ENCODE results near the gene CCND3.
A peak's percentile ranks its signal among the peaks of the same experiment; 100 is the strongest.

CCND3 gene

DNA sequence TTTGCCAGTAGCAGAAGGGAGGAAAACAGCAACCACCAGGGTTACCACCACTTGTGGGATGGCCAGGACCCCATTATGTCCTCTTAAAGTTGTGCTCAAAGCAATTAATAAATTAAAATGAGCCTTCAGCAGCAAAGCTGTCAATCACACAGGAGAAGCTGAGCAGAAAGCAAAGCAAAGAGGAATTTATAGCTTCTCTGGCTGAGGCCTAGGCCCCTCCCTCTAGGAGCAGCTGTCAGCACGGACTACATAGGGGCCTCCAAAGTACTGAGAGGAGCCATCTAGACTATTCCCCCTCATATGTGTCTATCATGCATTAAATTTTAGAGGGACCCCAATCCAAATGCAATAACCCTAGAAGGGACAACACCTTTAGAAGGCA, 6.4 kb downstream of the CCND3 start:
- H4K20me1 ChIP-seq (ENCODE audit: insufficient read depth, low read length) = no peaks in the 10 kb centered on the region
- H3K27me3 ChIP-seq (replicated peaks; ENCODE audit: insufficient read depth, low read length) = no peaks in the 10 kb centered on the region
- H3K36me3 ChIP-seq (replicated peaks; ENCODE audit: insufficient read depth, low read length) = peaks cover 19% of the 10 kb centered on the region; the same call in 1 of the 2 replicates
- TF ChIP-seq EZH2 (optimal IDR thresholded peaks at IDR 0.05; ENCODE audit: low read depth, low read length) (no peak), EZH2phosphoT487 (IDR thresholded peaks at IDR 0.05; ENCODE audit: low read length) (no peak)
- TF ChIP-seq, protein P1, sequence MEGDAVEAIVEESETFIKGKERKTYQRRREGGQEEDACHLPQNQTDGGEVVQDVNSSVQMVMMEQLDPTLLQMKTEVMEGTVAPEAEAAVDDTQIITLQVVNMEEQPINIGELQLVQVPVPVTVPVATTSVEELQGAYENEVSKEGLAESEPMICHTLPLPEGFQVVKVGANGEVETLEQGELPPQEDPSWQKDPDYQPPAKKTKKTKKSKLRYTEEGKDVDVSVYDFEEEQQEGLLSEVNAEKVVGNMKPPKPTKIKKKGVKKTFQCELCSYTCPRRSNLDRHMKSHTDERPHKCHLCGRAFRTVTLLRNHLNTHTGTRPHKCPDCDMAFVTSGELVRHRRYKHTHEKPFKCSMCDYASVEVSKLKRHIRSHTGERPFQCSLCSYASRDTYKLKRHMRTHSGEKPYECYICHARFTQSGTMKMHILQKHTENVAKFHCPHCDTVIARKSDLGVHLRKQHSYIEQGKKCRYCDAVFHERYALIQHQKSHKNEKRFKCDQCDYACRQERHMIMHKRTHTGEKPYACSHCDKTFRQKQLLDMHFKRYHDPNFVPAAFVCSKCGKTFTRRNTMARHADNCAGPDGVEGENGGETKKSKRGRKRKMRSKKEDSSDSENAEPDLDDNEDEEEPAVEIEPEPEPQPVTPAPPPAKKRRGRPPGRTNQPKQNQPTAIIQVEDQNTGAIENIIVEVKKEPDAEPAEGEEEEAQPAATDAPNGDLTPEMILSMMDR (IDR thresholded peaks at IDR 0.05; ENCODE audit: low read length) = no peak
- H3K79me2 ChIP-seq (ENCODE audit: low read length) = peaks cover 50% of the 10 kb centered on the region
- no peak overlapping the region for H3K9ac ChIP-seq (ENCODE audit: low read length)
- peaks cover 27% of the 10 kb centered on the region for H3K4me1 ChIP-seq (ENCODE audit: low read length)
- H3K4me3 ChIP-seq (ENCODE audit: low read length) = no peak overlapping the region
- no peaks in the 10 kb centered on the region for H3K9me2 ChIP-seq (replicated peaks; ENCODE audit: insufficient read depth, low read length)
- no peak for DNase-seq
- H2AFZ ChIP-seq (ENCODE audit: low read length) = no peak overlapping the region
- peaks cover 24% of the 10 kb centered on the region for H3F3A ChIP-seq (ENCODE audit: insufficient read depth, low read length)
- H3K9me3 ChIP-seq (replicated peaks; ENCODE audit: insufficient read depth, low read length) = no peaks in the 10 kb centered on the region
- 0 out of 2 replicates have a peak overlapping the region, but pooled peaks have one; percentile 36 for H3K4me2 ChIP-seq (ENCODE audit: low read depth, low read length)
- no peak overlapping the region for H3K27ac ChIP-seq (ENCODE audit: low read length)

DNA sequence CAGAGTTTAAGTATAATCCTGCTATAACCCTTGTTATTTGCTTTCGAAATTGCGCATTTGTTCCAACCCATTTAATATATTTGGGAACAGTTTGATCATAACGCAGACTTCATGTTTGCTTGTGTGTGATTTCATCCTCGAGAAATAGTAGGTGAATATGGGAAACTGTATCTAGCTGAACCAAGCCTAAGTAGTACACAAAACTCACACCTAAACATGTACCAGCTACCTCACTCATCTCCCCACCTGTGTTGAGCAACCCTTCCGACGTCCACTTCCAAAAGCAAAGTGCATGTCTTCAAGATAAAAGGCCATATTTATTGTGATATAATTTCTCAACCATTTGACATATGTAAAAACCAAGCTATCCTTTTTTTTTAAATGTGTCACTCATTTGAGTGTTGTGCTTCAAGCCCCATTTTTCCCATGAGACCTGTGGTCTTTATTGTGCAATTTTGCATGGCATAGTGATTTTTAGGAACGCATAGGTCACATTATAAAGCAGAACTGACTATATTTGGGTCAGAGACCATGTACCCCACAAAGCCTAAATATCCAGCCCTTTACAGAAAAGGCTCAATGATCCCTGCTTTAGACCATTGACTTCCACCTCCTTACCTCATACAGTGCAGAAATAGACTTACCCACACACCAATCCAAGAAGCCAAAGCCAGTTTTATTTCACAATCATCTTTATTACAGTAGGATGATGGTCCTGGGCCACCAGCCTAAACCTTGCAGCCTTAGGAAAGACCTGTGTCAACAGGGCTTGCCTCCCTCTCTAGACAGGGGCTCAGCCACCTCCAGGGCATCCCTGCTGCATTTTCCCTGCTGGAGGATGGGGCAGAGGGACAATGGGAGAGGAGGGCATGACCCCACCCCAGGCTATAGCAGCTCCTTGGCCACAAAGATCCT, 7.1 kb downstream of the CCND3 start:
- Histone ChIP-seq H2AFZ (ENCODE audit: low read length) (no peak overlapping the region), H3K27ac (ENCODE audit: low read length) (no peak overlapping the region), H3K9me2 (replicated peaks; ENCODE audit: insufficient read depth, low read length) (no peaks in the 10 kb centered on the region), H3K9me3 (replicated peaks; ENCODE audit: insufficient read depth, low read length) (no peaks in the 10 kb centered on the region), H3K9ac (ENCODE audit: low read length) (no peak overlapping the region), H3K79me2 (ENCODE audit: low read length) (peaks cover 48% of the 10 kb centered on the region), H3K4me1 (ENCODE audit: low read length) (peaks cover 22% of the 10 kb centered on the region), H3K27me3 (replicated peaks; ENCODE audit: insufficient read depth, low read length) (no peaks in the 10 kb centered on the region), H3K36me3 (replicated peaks; ENCODE audit: insufficient read depth, low read length) (peaks cover 20% of the 10 kb centered on the region), H3F3A (ENCODE audit: insufficient read depth, low read length) (peaks cover 24% of the 10 kb centered on the region), H4K20me1 (ENCODE audit: insufficient read depth, low read length) (no peaks in the 10 kb centered on the region), H3K4me2 (ENCODE audit: low read depth, low read length) (no peak overlapping the region), H3K4me3 (ENCODE audit: low read length) (no peak overlapping the region)
- no peak for DNase-seq
- TF ChIP-seq EZH2phosphoT487 (IDR thresholded peaks at IDR 0.05; ENCODE audit: low read length) (no peak), EZH2 (optimal IDR thresholded peaks at IDR 0.05; ENCODE audit: low read depth, low read length) (no peak)
- TF ChIP-seq, protein P1 (IDR thresholded peaks at IDR 0.05; ENCODE audit: low read length) = no peak

DNA sequence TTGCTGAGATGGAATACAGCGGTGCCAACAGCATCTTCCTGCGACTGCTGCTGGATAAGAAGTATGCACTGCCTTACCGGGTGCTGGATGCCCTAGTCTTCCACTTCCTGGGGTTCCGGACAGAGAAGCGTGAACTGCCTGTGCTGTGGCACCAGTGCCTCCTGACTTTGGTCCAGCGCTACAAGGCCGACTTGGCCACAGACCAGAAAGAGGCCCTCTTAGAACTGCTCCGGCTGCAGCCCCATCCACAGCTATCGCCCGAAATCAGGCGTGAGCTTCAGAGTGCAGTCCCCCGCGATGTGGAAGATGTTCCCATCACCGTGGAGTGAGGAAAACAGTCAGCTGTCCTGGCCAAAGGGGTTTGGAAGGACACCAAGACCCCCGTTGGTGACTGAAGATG, 9.2 kb downstream of the CCND3 start:
- TF ChIP-seq EZH2 (optimal IDR thresholded peaks at IDR 0.05; ENCODE audit: low read depth, low read length) = no peak
- no peak for TF ChIP-seq EZH2phosphoT487 (IDR thresholded peaks at IDR 0.05; ENCODE audit: low read length)
- TF ChIP-seq, protein P1 (IDR thresholded peaks at IDR 0.05; ENCODE audit: low read length) = no peak
- 0 out of 2 replicates have a peak, but pooled peaks cover 6% of the 10 kb centered on the region for H4K20me1 ChIP-seq (ENCODE audit: insufficient read depth, low read length)
- H3F3A ChIP-seq (ENCODE audit: insufficient read depth, low read length) = peaks cover 24% of the 10 kb centered on the region
- no peaks in the 10 kb centered on the region for H3K9me2 ChIP-seq (replicated peaks; ENCODE audit: insufficient read depth, low read length)
- no peaks in the 10 kb centered on the region for H3K9me3 ChIP-seq (replicated peaks; ENCODE audit: insufficient read depth, low read length)
- peaks cover 33% of the 10 kb centered on the region for H3K36me3 ChIP-seq (replicated peaks; ENCODE audit: insufficient read depth, low read length)
- peaks cover 48% of the 10 kb centered on the region for H3K79me2 ChIP-seq (ENCODE audit: low read length)
- H3K27ac ChIP-seq (ENCODE audit: low read length) = no peak overlapping the region
- H2AFZ ChIP-seq (ENCODE audit: low read length) = no peak overlapping the region
- H3K4me2 ChIP-seq (ENCODE audit: low read depth, low read length) = no peak overlapping the region
- DNase-seq = no peak
- no peaks in the 10 kb centered on the region for H3K27me3 ChIP-seq (replicated peaks; ENCODE audit: insufficient read depth, low read length)
- no peak overlapping the region for H3K9ac ChIP-seq (ENCODE audit: low read length)
- H3K4me3 ChIP-seq (ENCODE audit: low read length) = no peak overlapping the region
- H3K4me1 ChIP-seq (ENCODE audit: low read length) = peaks cover 22% of the 10 kb centered on the region

All from MM.1S (cell line).